Inferior parietal cortex (tissue), 1 donor: ENCODE data around the gene DCUN1D2.

Experiments used
- DNase-seq: peaks from one replicate; pipeline ENCODE4 v3.0.0-alpha.2; 2016; ENCODE audit errors: extremely low spot score

The DCUN1D2 gene

DNA sequence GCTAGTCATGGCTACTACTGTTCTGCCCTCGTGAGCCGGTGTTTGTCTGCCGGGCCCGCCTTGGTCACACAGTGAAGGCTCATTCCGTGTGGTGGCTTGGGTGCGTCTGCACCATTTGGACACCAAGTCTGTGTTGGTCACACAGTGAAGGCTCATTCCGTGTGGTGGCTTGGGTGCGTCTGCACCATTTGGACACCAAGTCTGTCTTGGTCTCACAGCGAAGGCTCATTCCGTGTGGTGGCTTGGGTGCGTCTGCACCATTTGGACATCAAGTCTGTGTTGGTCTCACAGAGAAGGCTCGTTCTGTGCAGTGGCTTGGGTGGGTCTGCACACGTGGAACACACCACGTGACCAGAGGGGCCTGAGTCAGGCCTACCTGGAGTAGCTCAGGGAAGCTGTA, 29.0 kb upstream of the DCUN1D2 start:
- DNase-seq, result no peak

DNA sequence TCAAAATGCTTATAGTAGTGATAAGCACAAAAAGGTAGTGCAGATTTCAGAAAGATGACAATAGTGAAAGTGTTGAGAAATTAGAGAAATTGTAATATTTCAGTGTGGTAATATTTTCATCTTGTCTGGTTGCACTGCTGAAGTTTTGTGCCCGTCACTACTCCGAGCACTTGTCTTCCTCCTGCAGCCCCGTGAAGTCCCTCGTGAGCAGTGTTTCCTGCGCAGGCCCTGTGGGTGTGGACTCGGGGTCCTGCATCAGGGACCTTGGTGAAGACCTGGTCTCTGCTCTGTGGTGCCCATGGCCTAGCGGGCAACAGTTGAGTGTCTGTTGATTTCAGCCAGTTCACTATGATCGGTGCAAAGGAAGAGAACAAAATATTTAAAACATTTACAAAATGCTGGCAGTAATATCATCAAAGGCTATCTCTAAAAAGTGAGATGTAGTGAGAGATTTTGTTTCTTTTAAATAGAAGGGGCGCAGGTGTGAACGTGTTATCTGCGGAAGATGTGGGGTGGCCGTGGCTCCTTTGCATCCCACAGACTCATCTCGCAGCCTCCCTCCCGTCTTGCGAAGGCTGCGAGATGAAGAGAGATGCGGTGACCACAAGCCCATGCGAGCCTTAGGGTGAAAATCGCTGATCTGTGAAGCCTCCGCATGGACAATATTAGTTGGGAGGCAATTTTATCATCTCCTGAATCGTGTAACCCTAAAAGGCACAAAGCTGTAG, 27.7 kb upstream of the DCUN1D2 start:
- DNase-seq, result no peak

DNA sequence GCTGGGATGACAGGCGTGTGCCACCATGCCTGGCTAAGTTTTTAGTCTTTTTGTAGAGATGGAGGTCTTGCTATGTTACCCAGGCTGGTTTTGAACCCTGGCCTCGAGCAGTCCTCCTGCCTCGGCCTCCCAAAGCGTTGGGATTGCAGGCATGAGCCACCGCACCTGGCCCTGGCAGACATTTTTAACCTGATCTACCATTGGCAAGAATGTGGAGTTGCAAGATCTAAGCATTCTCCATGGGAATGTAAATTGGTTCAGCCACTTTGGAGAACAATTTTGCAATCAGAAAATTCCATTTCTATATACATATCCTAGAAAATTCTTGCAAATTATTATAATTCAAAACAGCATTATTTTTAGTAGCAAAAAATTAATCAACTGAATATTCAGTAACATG, 24.3 kb upstream of the DCUN1D2 start:
- no peak for DNase-seq

DNA sequence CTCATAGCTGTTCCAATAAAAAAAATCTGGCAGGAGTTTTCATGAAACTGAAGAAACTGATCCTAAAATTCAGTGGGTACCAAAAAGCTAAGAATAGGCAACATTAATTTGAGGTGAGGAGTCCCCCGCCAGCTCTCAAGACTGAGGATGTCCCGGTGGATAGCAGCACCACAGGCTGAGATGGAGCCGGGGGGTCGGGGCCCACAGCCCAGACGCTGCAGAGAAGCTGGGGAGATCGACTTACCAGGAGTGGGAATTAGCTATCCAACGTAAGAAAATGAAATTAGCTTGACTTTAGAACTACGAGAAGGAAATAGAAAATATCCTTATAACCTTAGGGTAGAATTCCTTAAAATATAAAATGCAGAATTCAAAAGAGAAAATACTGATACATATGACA, 23.2 kb upstream of the DCUN1D2 start:
- DNase-seq, result no peak

DNA sequence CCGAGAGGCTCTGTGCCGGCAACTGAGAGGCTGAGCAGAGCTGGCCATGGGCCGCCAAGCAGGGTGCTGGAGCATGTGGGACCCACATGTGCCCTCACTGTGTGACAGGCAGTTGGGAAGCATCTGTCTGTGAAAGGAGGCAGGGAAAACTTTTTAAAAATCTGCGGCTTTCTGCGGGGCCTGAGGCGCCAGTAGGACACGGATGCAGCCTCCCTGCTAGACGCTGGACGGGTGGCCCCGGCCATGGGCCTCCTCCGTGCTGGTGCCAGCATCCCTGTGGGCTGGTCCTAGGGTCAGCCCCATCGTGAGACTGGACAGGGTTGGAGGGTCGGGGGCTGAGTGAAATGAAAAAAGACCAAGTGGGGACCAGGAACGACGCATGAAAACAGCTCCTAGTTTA, 20.9 kb upstream of the DCUN1D2 start:
- no peak for DNase-seq

DNA sequence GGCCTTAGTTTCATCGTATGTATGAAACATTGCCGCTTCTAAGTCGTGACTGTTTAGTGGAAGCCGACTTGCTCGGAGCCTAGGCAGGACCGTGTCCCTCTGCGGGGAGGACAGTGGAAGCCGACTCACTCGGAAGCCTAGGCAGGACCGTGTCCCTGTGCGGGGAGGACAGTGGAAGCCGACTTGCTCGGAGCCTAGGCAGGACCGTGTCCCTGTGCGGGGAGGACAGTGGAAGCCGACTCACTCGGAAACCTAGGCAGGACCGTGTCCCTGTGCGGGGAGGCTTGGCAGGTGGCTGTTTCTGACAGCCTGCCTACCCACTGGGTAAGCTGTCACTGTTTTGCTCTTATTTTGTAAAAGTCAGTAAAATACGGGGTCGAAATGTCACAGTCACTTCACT, 20.4 kb upstream of the DCUN1D2 start:
- DNase-seq, result no peak

DNA sequence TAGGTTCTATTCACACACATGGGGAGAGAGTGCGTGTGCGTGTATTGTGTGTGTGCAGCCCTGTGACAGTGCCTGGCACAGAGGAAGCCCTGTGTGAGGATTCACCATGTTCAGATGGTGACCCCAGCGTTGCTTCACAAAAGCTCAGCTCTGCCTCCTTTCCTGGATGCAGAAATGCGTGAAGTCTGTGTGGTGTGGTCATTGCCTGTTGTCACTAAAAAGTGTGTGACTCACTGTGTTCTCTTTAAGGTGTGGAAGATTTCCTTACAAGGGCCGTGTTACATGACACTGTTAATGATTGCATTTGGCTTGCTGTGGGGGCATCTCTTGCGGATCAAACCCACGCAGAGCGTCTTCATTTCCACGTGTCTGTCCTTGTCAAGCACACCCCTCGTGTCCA, 19.5 kb upstream of the DCUN1D2 start:
- no peak for DNase-seq

DNA sequence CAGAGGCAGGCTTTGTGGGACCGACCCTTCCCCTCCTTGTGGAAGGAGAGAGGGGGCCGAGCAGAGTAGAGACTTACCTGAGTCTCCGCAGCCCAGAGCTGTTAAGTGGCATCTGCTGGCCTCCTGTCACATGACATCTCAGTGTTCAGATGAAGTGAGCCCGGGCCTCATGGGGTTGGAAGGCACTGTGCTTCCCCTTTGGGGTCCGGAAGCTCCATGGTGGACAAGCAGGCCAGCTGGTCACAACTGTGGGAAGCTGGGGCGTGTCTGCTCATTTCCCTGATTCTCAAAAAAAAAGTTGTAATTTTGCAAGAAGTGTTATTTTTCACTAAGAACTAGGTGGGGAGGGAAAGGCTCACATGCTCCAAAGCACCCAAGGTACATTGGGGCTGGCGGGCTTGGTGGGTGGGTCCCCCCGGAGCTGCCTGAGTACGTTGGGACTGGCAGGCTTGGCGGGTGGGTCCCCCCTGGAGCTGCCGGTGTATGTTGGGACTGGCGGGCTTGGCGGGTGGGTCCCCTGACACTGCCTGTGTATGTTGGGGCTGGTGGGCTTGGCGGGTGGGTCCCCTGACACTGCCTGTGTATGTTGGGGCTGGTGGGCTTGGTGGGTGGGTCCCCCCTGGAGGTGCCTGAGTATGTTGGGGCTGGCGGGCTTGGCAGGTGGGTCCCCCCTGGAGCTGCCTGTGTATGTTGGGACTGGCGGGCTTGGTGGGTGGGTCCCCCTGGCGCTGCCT, 18.2 kb upstream of the DCUN1D2 start:
- DNase-seq, result no peak

DNA sequence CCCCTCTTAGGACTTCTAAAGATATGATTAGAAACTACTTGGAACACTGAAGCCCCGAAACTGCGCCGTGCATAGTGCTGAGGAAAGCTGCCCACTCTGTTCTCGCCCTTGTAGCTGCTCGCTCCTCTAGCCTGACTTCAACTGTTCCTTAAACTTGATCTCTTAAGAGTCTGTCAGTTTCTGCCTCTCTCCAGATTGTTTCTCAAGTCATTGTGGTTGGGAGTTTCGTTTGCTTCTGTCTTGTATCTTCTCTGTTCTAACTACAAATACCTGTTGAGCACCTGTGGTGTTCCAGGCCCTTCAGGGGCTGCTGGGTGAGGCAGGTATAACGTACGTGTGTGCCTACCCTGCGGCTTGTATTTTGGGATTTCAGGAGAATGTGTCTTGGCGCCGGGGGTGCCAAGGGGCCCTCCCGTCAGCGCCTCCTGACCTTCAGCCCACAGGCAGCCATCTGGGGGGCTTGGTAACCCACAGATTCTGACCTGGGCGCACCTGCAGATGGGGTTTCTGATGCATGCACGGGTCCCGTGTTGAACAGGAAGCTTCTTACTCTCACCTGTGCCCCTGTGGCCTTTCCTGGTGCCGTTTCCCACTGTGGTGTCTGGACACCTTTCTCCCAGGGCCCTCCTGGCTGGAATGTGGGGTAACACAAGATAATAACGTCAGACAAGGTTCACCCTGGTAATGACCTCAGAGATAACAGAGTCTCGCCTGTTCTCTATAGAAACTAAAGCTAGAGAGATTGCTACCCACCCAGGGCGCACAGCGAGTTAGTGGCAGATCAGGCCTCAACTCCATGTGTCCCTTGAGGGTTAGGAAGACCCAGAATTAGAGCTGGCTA, 17.2 kb upstream of the DCUN1D2 start:
- DNase-seq, result no peak

DNA sequence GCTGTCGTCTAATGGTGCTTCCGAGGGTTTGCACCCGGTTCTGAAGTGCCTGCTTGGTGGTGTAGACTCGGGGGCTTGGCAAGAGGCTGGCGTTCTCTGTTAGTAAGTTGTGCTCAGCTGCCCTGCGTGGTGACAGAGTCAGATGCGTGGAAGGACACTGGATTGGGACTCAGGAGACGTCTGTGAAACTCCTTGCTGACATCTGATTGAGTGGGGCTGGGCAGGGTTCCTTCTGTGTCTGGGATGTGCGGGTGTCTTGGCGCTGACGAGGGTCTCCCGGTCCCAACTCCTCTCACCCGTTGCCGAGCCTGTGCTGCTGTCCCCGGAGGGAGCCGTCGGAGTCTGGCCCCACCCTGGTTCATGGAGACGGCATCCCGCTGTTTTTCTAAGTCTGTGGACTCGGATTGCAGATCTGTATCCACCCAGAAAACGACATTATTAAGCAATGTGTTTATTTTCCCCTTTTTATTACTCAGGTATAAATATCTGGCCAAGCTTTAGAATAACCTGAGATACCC, 16.4 kb upstream of the DCUN1D2 start:
- no peak for DNase-seq

DNA sequence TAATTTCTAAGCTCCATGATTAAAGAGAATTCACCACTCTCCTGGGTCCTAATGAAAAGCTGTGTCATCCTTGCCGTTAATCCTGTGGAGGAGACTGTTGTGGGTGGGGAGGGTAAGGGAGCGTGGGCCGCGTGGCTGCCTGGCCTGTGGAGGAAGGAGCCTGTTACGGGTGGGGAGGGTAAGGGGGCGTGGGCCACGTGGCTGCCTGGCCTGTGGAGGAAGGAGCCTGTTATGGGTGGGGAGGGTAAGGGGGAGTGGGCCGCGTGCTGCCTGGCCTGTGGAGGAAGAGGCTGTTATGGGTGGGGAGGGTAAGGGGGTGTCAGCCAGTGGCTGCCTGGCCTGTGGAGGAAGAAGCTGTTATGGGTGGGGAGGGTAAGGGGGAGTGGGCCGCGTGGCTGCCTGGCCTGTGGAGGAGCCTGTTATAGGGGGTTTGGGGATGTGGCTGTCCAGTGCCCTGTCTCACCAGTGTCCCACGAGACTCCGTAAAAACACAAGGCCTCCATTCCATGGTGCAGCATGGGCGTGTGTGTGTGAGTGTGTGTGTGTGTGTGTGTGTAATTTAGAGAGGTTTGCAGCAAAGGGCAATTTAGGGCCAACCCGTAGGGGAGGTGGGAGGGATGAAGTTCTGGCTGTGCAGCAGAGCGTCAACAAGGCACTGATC, 15.6 kb upstream of the DCUN1D2 start:
- DNase-seq, result no peak

DNA sequence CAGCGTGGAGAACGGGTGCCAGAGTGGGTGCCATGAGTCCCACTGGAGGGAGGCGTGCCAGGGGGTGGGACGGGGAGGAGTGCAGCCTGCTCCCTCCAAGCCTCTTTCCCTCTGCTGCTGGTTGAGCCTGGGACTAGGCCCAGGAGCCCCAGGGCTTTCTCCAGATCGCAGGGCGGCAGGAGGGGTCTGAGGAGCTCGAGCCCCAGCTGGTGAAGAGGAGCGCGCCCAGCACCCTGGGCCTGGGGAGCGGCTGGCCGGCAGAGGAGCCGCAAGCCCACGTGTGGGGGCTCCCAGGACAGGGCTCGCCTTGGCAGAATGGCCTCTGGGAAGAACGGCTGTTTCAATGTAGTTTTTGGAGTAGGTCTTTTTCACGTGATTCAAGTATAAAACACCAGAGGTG, 12.2 kb upstream of the DCUN1D2 start:
- DNase-seq, result no peak

DNA sequence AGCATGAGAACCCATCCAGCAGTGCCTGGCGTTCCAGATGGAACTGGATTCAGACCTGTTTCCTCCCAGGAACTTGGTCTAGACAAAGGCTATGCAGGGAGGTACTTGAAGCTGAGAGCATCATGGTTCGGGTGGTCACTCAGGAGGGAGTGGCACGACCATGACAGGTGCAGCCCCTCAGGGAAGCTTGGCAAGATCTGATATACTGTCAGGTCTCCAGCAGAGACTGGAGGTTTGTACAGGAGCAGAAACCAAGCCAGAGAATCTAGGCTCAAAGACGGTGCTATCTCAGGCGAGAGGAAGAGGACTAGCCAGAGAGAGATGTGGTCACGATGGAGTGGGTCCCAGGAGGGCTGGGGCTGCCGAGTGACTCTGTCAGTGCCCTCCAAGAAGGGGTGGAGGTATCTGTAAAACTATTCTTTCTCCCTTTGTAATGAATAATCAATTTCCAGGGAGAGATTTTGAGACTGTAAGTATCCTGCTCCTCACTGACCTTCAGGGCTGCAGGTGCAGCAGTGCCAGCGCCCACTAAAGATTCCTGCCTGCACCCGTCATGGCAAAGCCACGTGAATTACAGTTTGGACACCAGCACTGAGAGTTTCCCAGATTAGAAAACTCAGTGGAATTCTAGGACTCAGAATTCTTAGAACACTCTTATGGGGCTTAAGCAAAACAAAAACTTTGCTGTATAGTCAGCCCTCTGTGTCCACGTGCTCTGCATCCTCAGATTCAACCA, 10.2 kb upstream of the DCUN1D2 start:
- no peak for DNase-seq

DNA sequence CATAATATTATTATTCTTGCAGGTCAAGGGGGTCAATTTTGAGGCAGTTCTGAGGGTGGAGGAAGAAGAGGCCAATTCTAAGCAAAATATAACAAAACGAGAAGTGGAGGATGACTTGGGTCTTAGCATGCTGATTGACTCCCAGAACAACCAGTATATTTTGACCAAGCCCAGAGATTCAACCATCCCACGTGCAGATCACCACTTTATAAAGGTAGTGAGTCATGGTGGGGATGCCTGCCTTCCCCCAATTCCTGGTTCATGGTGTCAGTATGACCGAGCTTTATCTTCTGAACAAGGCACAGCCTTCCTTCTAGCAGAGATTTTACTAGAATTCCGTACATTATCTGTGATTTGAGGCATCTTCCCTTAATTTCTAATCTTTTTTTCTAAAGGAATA, 9.4 kb upstream of the DCUN1D2 start:
- no peak for DNase-seq

DNA sequence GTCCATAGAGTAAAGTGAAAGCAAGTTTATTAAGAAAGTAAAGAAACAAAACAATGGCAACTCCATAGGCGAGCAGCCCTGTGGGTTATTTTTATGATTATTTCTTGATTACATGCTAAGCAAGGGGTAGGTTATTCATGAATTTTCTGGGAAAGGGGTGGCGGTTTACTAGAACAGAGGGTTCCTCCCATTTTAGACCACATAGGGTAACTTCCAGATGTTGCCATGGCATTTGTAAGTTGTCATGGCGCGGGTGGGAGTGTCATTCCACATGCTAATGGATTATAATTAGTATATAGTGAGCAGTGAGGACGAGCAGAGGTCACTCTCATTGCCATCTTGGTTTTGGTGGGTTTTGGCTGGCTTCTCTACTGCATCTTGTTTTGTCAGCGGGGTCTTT, 8.4 kb upstream of the DCUN1D2 start:
- no peak for DNase-seq

DNA sequence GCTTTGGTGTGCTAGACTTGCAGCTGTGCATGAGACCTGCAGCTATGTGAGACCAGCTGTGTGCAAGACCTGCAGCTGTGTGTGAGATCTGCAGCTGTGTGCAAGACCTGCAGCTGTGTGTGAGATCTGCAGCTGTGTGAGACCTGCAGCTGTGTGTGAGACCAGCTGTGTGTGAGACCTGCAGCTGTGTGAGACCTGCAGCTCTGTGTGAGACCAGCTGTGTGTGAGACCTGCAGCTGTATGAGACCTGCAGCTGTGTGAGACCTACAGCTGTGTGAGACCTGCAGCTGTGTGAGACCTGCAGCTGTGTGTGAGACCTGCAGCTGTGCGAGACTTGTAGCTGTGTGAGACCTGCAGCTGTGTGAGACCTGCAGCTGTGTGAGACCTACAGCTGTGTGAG, 6.7 kb upstream of the DCUN1D2 start:
- DNase-seq, result no peak

DNA sequence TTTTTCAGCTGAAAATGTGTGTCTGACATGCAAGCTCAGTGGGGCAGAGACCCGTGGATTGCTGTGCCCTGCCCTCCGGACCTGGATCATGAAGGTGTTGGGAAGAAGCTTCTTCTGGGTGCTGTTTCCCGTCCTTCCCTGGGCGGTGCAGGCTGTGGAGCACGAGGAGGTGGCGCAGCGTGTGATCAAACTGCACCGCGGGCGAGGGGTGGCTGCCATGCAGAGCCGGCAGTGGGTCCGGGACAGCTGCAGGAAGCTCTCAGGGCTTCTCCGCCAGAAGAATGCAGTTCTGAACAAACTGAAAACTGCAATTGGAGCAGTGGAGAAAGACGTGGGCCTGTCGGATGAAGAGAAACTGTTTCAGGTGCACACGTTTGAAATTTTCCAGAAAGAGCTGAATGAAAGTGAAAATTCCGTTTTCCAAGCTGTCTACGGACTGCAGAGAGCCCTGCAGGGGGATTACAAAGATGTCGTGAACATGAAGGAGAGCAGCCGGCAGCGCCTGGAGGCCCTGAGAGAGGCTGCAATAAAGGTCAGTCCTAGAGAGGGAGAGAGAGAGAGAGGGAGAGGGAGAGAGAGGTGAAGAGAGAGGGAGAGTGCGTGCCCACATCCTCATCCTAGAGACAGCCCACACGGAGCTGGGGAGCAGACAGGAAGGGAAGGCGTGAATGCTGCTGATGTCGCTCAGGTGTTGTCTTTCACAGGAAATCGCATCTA, 5.1 kb upstream of the DCUN1D2 start:
- DNase-seq, result no peak

DNA sequence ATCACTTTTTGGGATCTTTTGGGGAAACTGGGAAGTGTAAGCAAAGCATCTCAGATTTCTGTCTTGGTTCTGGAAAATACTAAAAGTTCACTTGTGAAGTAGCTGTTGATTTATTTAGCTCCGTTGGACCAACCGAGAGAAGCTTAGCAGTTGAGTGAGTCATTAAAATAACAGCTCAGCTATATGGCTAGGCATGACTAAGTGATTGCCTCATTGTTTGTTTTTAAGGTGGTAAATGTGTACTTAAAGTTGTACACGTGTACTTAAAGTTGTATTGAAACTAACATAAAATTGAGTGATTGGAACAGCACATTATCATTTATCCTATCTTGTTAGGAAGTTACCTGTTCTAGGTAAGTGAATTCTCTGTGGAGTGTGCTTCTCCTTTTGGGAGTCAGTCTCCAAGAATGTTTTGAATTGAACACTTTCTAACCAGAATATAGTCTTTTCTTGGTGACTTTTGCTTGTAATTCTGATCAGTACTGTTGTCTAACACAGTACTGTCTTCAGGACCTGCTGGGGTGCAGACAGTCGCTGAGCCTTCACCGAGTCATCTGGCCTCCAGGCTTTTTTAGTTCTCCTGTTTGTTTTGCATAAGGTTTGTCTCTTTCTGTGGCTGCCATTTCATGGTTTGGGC, 2.9 kb upstream of the DCUN1D2 start:
- peak; percentile 13 for DNase-seq

DNA sequence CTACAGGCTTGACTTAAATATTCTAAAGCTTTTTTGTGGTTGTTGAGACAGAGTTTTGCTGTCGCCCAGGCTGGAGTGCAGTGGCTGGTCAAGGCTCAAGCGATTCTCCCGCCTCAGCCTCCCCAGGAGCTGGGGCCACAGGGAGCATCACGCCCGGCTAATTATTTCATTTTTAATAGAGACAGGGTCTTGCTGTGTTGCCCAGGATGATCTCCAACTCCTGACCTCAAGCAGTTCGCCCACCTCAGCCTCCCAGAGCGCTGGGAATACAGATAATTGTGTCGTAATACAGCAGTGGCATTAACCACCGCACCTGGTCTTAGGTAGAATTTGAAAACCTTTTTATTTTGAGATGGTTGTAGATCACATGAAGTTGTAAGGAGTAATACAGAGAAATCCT, 1.5 kb upstream of the DCUN1D2 start:
- no peak for DNase-seq

DNA sequence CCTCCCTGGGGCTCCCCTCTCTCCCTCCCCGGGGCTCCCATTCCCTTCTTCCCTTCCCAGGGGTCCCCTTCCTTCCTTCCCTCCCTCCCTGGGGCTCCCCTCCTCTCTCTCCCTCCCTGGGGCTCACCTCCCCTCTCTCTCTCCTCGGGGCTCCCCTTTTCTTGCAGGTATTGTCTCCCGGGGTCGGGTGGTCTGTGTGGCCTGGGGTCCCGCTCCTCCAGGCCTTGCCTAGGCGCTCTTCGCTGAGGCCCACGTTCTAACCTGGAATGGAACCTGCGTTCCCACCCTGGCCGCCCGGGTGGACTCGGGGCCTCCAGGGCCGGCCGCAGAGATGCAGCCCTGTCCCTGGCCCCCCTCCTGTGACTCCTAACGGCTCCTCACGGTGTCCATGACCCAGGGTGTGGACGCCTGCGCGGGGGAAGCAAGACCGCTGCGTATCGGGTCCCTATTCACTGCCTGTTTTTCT, 940 bp upstream of the DCUN1D2 start:
- DNase-seq, result no peak
